Left kidney (tissue), 2 donors: ENCODE results near the gene AFF3. TPM values are rescaled to one million over a fixed set of nuclear protein-coding genes. Genes with fewer than 3 reads are reported as not detected.
"Not testable (repeated sequence)": the region's sequence is repeated elsewhere in the genome, so short reads cannot be mapped to it uniquely, and the experiment has no call there.

Experiments used
- DNase-seq: peaks from one replicate; pipeline ENCODE4 v3.0.0-alpha.2; 2013
- polyA plus RNA-seq: library from polyadenylated mRNA; unstranded; fragments of 120-200 nt; gene quantifications from one replicate; pipeline ENCODE4 v1.2.1, GENCODE V29; 2013; ENCODE audit not compliant: insufficient read length

The AFF3 gene
- polyA plus RNA-seq, 1 donor = 26.6 TPM

GRCh38 chr2:99662761-99663341, 479.5 kb downstream of the AFF3 start:
- DNase-seq = no peak

- not testable (repeated sequence) for DNase-seq
These were observed 480.6 kb downstream of the AFF3 start for GRCh38 chr2:99661761-99662160.

GRCh38 chr2:99660616-99661406, 481.6 kb downstream of the AFF3 start:
- no peak for DNase-seq

GRCh38 chr2:99659874-99660273, 482.5 kb downstream of the AFF3 start:
- no peak for DNase-seq

GRCh38 chr2:99657691-99658258, 484.6 kb downstream of the AFF3 start:
- DNase-seq = no peak

- DNase-seq = no peak
These were observed 485.4 kb downstream of the AFF3 start for GRCh38 chr2:99656994-99657393.

GRCh38 chr2:99653433-99653832, 489.0 kb downstream of the AFF3 start:
- no peak for DNase-seq

GRCh38 chr2:99652862-99653261, 489.5 kb downstream of the AFF3 start:
- no peak for DNase-seq

GRCh38 chr2:99651930-99652670, 490.3 kb downstream of the AFF3 start:
- no peak for DNase-seq

GRCh38 chr2:99648906-99649789, 493.2 kb downstream of the AFF3 start:
- DNase-seq = no peak

- no peak for DNase-seq
These were observed 494.1 kb downstream of the AFF3 start for GRCh38 chr2:99648178-99648844.

GRCh38 chr2:99645960-99646359, 496.4 kb downstream of the AFF3 start:
- no peak for DNase-seq

GRCh38 chr2:99644419-99644787, 498.0 kb downstream of the AFF3 start:
- DNase-seq = no peak

GRCh38 chr2:99643787-99644418, 498.5 kb downstream of the AFF3 start:
- DNase-seq = no peak

GRCh38 chr2:99641999-99642398, 500.4 kb downstream of the AFF3 start:
- no peak for DNase-seq

- DNase-seq = no peak
These were observed 501.7 kb downstream of the AFF3 start for GRCh38 chr2:99640635-99641151.

GRCh38 chr2:99638791-99639190, 503.6 kb downstream of the AFF3 start:
- DNase-seq = no peak

- DNase-seq = no peak
These were observed 505.2 kb downstream of the AFF3 start for GRCh38 chr2:99637159-99637697.

- peak; percentile 76 for DNase-seq
These were observed 506.0 kb downstream of the AFF3 start for GRCh38 chr2:99636144-99637034.
